Esophagus muscularis mucosa (tissue), 4 donors: ENCODE measurements around the gene RIMS1.

ENCODE experiments used
- EP300 ChIP-seq: sonication (generic); formaldehyde crosslinking; IDR thresholded peaks from one replicate; pipeline ENCODE4 v1.6.1; 2017; ENCODE audit warnings: antibody characterized with exemption
- POLR2A ChIP-seq: fragments of 450-650 bp; IDR thresholded peaks from one replicate; pipeline ENCODE4 v1.6.1; 2017; ENCODE audit warnings: antibody characterized with exemption, moderate library complexity, mild to moderate bottlenecking, low read depth
- POLR2AphosphoS5 ChIP-seq, 2 donors: sonication (generic); formaldehyde crosslinking; IDR thresholded peaks; one replicate each; pipeline ENCODE4 v1.6.1; 2017; ENCODE audit warnings: antibody characterized with exemption in 2 of 2
- TF ChIP-seq, protein P1 (sequence below), 3 experiments: fragments of 200-600 bp in 2 of 3; fragments of 450-650 bp in 1 of 3; sonication (generic) in 2 of 3; IDR thresholded peaks; one replicate each; pipeline ENCODE4 v1.5.1; 2017 to 2019; ENCODE audit warnings: antibody characterized with exemption in 3 of 3, mild to moderate bottlenecking in 2 of 3, moderate library complexity in 1 of 3

DNA sequence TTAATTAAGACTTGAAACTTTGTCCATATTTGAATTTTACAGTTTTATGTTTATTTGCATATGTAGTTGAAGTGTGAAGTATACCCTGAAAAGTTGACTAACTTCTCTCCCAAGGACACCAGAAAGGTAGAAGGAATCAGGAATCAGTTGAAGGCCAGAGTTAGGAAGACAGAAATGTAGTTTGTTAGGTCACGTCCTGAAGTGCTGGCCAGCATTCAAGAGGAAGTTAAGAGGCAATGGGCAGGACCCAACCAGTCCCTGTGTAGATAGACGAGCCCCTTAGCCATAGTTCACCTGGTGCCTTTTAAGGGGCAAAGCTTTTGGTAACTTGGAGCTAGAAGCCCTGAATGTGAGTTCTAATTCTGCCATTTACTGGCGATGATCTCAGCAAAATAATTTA is 485.1 kb downstream of the RIMS1 start:
- TF ChIP-seq, protein P1, sequence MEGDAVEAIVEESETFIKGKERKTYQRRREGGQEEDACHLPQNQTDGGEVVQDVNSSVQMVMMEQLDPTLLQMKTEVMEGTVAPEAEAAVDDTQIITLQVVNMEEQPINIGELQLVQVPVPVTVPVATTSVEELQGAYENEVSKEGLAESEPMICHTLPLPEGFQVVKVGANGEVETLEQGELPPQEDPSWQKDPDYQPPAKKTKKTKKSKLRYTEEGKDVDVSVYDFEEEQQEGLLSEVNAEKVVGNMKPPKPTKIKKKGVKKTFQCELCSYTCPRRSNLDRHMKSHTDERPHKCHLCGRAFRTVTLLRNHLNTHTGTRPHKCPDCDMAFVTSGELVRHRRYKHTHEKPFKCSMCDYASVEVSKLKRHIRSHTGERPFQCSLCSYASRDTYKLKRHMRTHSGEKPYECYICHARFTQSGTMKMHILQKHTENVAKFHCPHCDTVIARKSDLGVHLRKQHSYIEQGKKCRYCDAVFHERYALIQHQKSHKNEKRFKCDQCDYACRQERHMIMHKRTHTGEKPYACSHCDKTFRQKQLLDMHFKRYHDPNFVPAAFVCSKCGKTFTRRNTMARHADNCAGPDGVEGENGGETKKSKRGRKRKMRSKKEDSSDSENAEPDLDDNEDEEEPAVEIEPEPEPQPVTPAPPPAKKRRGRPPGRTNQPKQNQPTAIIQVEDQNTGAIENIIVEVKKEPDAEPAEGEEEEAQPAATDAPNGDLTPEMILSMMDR (IDR thresholded peaks at IDR 0.05): no peak
- TF ChIP-seq POLR2AphosphoS5 (IDR thresholded peaks at IDR 0.05) (no peak), EP300 (no peak), POLR2A (no peak)
